Measurements from ENCODE around the gene MEIS1. TPM values are rescaled to one million over a fixed set of nuclear protein-coding genes. Genes with fewer than 3 reads are reported as not detected.

Gene MEIS1
- total RNA-seq, 4 donors from 2014 or later, result 9.2 to 22.6 (median 18.8) TPM

DNA sequence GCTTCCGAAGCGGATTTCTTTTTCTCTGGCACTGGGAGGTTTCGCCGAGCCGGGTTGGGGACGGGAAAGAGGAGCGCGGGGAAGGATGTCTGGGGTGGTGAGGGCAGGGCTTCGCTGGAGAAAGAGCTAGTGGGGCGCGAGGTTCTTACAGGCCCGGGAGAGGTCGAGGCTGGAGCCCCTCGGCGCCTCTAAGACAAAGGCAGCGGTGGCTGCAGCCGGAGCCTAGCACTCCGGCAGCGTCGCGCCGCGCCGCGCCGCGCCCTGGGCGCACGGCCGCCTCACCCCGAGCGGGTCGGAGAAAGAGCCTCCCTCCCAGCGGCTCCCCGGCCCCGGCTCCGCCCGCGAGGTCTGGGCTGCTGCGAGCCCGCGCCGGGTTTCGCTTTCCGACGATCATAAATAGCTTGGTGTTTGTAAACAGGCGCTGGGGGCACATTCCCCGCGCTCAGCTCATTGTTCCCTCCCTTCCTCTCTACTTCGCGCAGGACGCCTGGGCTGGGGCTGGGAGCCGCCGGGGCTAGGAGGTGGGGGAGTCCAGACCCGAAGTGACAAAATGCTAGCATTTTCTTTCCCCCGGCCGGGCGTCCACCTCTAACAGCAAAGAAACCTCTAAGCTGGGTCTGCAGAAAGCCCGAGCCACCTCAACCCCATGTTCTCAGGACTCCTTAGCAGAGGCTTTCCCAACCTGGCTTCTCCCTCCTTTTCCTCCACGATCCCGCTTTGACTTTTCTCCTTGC lies 813 bp upstream of the MEIS1 start:
- no peak for TF ChIP-seq POLR2A (IDR thresholded peaks at IDR 0.05)
- TF ChIP-seq, protein P1, sequence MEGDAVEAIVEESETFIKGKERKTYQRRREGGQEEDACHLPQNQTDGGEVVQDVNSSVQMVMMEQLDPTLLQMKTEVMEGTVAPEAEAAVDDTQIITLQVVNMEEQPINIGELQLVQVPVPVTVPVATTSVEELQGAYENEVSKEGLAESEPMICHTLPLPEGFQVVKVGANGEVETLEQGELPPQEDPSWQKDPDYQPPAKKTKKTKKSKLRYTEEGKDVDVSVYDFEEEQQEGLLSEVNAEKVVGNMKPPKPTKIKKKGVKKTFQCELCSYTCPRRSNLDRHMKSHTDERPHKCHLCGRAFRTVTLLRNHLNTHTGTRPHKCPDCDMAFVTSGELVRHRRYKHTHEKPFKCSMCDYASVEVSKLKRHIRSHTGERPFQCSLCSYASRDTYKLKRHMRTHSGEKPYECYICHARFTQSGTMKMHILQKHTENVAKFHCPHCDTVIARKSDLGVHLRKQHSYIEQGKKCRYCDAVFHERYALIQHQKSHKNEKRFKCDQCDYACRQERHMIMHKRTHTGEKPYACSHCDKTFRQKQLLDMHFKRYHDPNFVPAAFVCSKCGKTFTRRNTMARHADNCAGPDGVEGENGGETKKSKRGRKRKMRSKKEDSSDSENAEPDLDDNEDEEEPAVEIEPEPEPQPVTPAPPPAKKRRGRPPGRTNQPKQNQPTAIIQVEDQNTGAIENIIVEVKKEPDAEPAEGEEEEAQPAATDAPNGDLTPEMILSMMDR (IDR thresholded peaks at IDR 0.05), result no peak
- H3K4me3 ChIP-seq (ENCODE audit: low read depth, poor library complexity, severe bottlenecking), result peak overlapping the region; percentile 30
- DNase-seq (ENCODE audit: low spot score in 2 of 2), result peak in 1 of 2 donors; percentile 61
- intact Hi-C loops (cut with DNase I; ENCODE audit: low total_unique reads), result no loop called here
- 0 to 1% methylated on average over 31 to 52 of the region's 61 CpGs for WGBS, 2 donors

DNA sequence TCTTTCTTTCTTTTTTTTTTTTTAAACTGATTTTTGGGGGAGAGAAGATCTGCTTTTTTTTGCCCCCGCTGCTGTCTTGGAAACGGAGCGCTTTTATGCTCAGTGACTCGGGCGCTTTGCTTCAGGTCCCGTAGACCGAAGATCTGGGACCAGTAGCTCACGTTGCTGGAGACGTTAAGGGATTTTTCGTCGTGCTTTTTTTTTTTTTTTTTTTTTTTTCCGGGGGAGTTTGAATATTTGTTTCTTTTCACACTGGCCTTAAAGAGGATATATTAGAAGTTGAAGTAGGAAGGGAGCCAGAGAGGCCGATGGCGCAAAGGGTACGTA lies 587 bp downstream of the MEIS1 start:
- H3K4me3 ChIP-seq (ENCODE audit: low read depth, poor library complexity, severe bottlenecking), result peak overlapping the region; percentile 30
- DNase-seq (ENCODE audit: low spot score in 2 of 2), result no peak
- TF ChIP-seq POLR2A (IDR thresholded peaks at IDR 0.05), result no peak
- TF ChIP-seq, protein P1 (IDR thresholded peaks at IDR 0.05), result no peak
- WGBS, 2 donors, result 2 to 3% methylated on average over 15 of the region's 15 CpGs
- intact Hi-C loops (cut with DNase I; ENCODE audit: low total_unique reads), result loop anchor here (5.0 kb wide), 1 partner anchor 142 kb away; no protein-coding TSS in a partner anchor

DNA sequence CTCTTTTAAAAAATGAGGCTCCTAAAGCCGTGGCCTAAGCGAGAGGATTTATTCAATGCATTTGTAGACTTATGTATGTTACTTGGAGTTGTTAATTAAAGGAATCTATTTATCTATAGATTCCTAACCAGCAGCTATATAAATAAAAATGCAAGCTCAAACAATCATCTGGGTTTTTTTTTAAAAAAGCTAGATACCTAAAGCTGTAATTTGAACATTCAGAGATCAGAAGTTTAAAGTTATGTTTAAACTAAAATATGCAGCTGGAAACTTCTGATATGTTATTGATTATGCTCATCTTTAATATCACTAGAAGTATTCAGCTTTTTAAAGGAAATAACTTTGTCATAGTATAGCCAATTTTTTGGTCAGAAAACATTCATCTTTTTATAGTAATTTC lies 1.0 kb downstream of the MEIS1 start:
- peak overlapping the region; percentile 30 for H3K4me3 ChIP-seq (ENCODE audit: low read depth, poor library complexity, severe bottlenecking)
- WGBS, 2 donors, result 0 to 6% methylated on average over 2 of the region's 2 CpGs
- TF ChIP-seq POLR2A (IDR thresholded peaks at IDR 0.05), result no peak
- TF ChIP-seq, protein P1 (IDR thresholded peaks at IDR 0.05), result no peak
- no peak for DNase-seq (ENCODE audit: low spot score in 2 of 2)
- intact Hi-C loops (cut with DNase I; ENCODE audit: low total_unique reads), result loop anchor here (5.0 kb wide), 1 partner anchor 141 kb away; no protein-coding TSS in a partner anchor

DNA sequence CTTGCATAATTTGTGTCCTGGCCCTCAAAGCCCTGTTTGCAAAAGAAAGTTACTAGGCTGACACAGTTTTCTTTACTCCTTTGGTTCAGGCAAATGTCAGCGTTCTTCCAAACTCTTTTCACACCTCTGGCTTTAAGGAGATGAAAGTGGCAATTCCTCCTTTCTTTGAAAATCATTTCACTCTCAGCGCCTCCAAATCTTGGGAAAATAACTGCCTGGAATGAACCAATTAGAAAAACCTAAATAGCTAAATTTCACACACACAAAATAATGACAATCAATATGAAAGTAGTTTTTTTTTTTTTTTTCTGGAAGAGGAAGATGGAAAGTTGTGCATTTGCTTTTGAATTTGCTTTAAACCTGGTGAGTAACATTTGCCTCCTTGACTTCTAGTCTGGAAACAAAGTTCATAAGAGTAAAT lies 1.7 kb downstream of the MEIS1 start:
- DNase-seq (ENCODE audit: low spot score in 2 of 2), result no peak
- TF ChIP-seq, protein P1 (IDR thresholded peaks at IDR 0.05), result no peak
- no peak for TF ChIP-seq POLR2A (IDR thresholded peaks at IDR 0.05)
- peak overlapping the region; percentile 2 for H3K4me3 ChIP-seq (ENCODE audit: low read depth, poor library complexity, severe bottlenecking)
- intact Hi-C loops (cut with DNase I; ENCODE audit: low total_unique reads), result loop anchor here (5.0 kb wide), 1 partner anchor 141 kb away; no protein-coding TSS in a partner anchor
- WGBS, 2 donors, result 11 to 16% methylated on average over 2 of the region's 2 CpGs

DNA sequence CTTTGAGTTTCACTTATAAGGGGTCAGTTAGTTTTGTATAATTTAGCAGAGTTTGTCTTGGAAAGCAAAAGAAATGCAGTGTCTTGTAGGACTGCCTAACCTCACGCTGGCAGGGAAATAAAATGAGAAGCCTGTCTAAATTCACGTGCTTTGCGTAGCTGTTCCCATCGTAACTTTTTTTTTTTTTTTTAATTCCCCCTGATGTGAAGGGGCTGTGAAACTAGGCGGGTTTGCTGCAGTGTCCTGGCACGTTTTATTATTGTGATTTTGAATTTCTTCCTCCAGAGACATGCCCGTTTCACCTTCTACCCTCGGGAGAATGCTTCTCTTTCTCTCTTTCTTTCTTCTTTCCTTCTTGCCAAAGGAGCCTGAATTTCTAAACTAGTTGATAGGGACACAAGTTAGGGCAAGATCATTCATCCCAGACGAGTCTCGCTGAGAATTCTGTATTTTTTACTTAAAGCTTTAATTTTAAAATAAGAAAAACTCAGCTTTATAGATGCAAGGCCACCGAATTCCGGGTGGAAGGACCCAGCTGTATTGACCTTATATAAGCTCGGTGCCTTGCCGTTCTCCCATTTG lies 2.3 kb downstream of the MEIS1 start:
- TF ChIP-seq, protein P1 (IDR thresholded peaks at IDR 0.05), result no peak
- TF ChIP-seq POLR2A (IDR thresholded peaks at IDR 0.05), result no peak
- WGBS, 2 donors, result 4 to 12% methylated on average over 14 of the region's 14 CpGs
- no peak for DNase-seq (ENCODE audit: low spot score in 2 of 2)
- intact Hi-C loops (cut with DNase I; ENCODE audit: low total_unique reads), result loop anchor here (5.0 kb wide), 1 partner anchor 140 kb away; no protein-coding TSS in a partner anchor
- no peak overlapping the region for H3K4me3 ChIP-seq (ENCODE audit: low read depth, poor library complexity, severe bottlenecking)

Measured in lower leg skin (tissue), 4 donors.